H9 (cell line): ENCODE results near the gene SMIM20. TPM values are rescaled to one million over a fixed set of nuclear protein-coding genes. Genes with fewer than 3 reads are reported as not detected.

ENCODE experiments used
- DNase-seq: peaks from one replicate; pipeline ENCODE4 v3.0.0-alpha.2; 2017
- H2AFZ ChIP-seq: one replicate; pipeline ENCODE4 v1.6.1; 2013; ENCODE audit warnings: mild to moderate bottlenecking, low read length, control low read depth, moderate library complexity
- H2AK5ac ChIP-seq: 2 replicates; pipeline ENCODE4 v1.6.1; 2013; ENCODE audit warnings: low read length, control low read depth, mixed read lengths; ENCODE audit not compliant: insufficient read length
- H2BK120ac ChIP-seq: one replicate; pipeline ENCODE4 v1.6.1; 2013; ENCODE audit warnings: low read depth, mild to moderate bottlenecking, low read length, control low read depth, inconsistent platforms; ENCODE audit not compliant: poor library complexity, severe bottlenecking
- H2BK12ac ChIP-seq: 2 replicates; pipeline ENCODE4 v1.6.1; 2013; ENCODE audit warnings: low read length, control low read depth, mixed read lengths, low read depth; ENCODE audit not compliant: insufficient read length
- H2BK15ac ChIP-seq: 2 replicates; pipeline ENCODE4 v1.6.1; 2013; ENCODE audit warnings: low read depth, low read length, control low read depth
- H2BK20ac ChIP-seq: one replicate; pipeline ENCODE4 v1.6.1; 2013; ENCODE audit warnings: low read depth, mild to moderate bottlenecking, low read length, control low read depth, inconsistent platforms; ENCODE audit not compliant: poor library complexity, severe bottlenecking
- H2BK5ac ChIP-seq: 2 replicates; pipeline ENCODE4 v1.6.1; 2013; ENCODE audit warnings: low read length, control low read depth, mixed read lengths; ENCODE audit not compliant: insufficient read length
- H3K14ac ChIP-seq: 2 replicates; pipeline ENCODE4 v1.6.1; 2013; ENCODE audit warnings: low read length, control low read depth; ENCODE audit not compliant: insufficient read depth
- H3K18ac ChIP-seq: 2 replicates; pipeline ENCODE4 v1.6.1; 2013; ENCODE audit warnings: low read depth, mild to moderate bottlenecking, mixed read lengths, low read length, control low read depth; ENCODE audit not compliant: insufficient read length
- H3K23ac ChIP-seq: 2 replicates; pipeline ENCODE4 v1.6.1; 2013; ENCODE audit warnings: low read length, control low read depth, mixed read lengths, low read depth; ENCODE audit not compliant: insufficient read length
- H3K23me2 ChIP-seq: 2 replicates; pipeline ENCODE4 v1.6.1; 2013; ENCODE audit warnings: low read depth, mild to moderate bottlenecking, mixed read lengths, low read length, control low read depth; ENCODE audit not compliant: insufficient read length, poor library complexity, severe bottlenecking
- H3K27ac ChIP-seq: 2 replicates; pipeline ENCODE4 v1.5.1; 2013; ENCODE audit warnings: low read length, control low read depth, mixed read lengths, low read depth; ENCODE audit not compliant: insufficient read length
- H3K27me3 ChIP-seq: 2 replicates; pipeline ENCODE4 v1.6.1; 2013; ENCODE audit warnings: low read length, control low read depth, inconsistent platforms; ENCODE audit not compliant: insufficient read depth
- H3K4ac ChIP-seq: 2 replicates; pipeline ENCODE4 v1.6.1; 2013; ENCODE audit warnings: low read depth, mild to moderate bottlenecking, control low read depth, inconsistent platforms, low read length, moderate library complexity
- H3K4me1 ChIP-seq: 2 replicates; pipeline ENCODE4 v1.6.1; 2013; ENCODE audit warnings: low read length, control low read depth, inconsistent platforms; ENCODE audit not compliant: insufficient read depth
- H3K4me2 ChIP-seq: 2 replicates; pipeline ENCODE4 v1.6.1; 2013; ENCODE audit warnings: low read length, control low read depth, mixed read lengths; ENCODE audit not compliant: insufficient read length, insufficient read depth
- H3K56ac ChIP-seq: 2 replicates; pipeline ENCODE4 v1.6.1; 2013; ENCODE audit warnings: low read depth, mild to moderate bottlenecking, mixed read lengths, low read length, control low read depth; ENCODE audit not compliant: insufficient read length
- H3K79me1 ChIP-seq: 2 replicates; pipeline ENCODE4 v1.6.1; 2013; ENCODE audit warnings: low read depth, mild to moderate bottlenecking, moderate library complexity, low read length, control low read depth, inconsistent platforms; ENCODE audit not compliant: insufficient read depth, poor library complexity, severe bottlenecking
- H3K79me2 ChIP-seq: 2 replicates; pipeline ENCODE4 v1.6.1; 2013; ENCODE audit warnings: low read length, control low read depth, inconsistent platforms; ENCODE audit not compliant: insufficient read depth
- H3K9ac ChIP-seq: 2 replicates; pipeline ENCODE4 v1.6.1; 2013; ENCODE audit warnings: low read length, control low read depth, mixed read lengths; ENCODE audit not compliant: insufficient read length; ENCODE audit errors: extremely low read depth
- H3K9me3 ChIP-seq: one replicate; pipeline ENCODE4 v1.6.1; 2013; ENCODE audit warnings: low read depth, low read length, inconsistent platforms; ENCODE audit not compliant: control insufficient read depth
- H3T11ph ChIP-seq: one replicate; pipeline ENCODE4 v1.6.1; 2013; ENCODE audit warnings: mild to moderate bottlenecking, low read length, control low read depth, inconsistent platforms
- H4K20me1 ChIP-seq: one replicate; pipeline ENCODE4 v1.6.1; 2013; ENCODE audit not compliant: control insufficient read depth, insufficient read length, insufficient read depth
- H4K5ac ChIP-seq: 2 replicates; pipeline ENCODE4 v1.6.1; 2013; ENCODE audit warnings: low read depth, mild to moderate bottlenecking, mixed read lengths, low read length, control low read depth; ENCODE audit not compliant: insufficient read length
- H4K8ac ChIP-seq: replicated peaks from 2 replicates; pipeline ENCODE4 v1.6.1; 2013; ENCODE audit warnings: low read length, control low read depth, mixed read lengths, low read depth; ENCODE audit not compliant: insufficient read length
- H4K91ac ChIP-seq: 2 replicates; pipeline ENCODE4 v1.6.1; 2013; ENCODE audit warnings: low read depth, mild to moderate bottlenecking, moderate library complexity, mixed read lengths, low read length, control low read depth; ENCODE audit not compliant: insufficient read length
- H3K27ac Mint-ChIP-seq, 3 experiments: 2 replicates in 2 of 3; 3 replicates in 1 of 3; pipeline ENCODE4 v1.8.0; 2020 to 2021; ENCODE audit warnings: mixed read lengths in 3 of 3, mild to moderate bottlenecking in 1 of 3, moderate library complexity in 1 of 3
- H3K27me3 Mint-ChIP-seq: 2 replicates; pipeline ENCODE4 v1.8.0; 2021; ENCODE audit warnings: low read depth, mild to moderate bottlenecking, moderate library complexity, mixed read lengths
- H3K36me3 Mint-ChIP-seq, 3 experiments: 2 replicates in 2 of 3; 3 replicates in 1 of 3; pipeline ENCODE4 v1.8.0; 2020 to 2021; ENCODE audit warnings: low read depth in 3 of 3, mixed read lengths in 3 of 3; ENCODE audit not compliant: insufficient read depth in 1 of 3
- H3K4me1 Mint-ChIP-seq, 2 experiments: 2 replicates each; pipeline ENCODE4 v1.8.0; 2020; ENCODE audit warnings: mixed read lengths in 2 of 2
- H3K4me3 Mint-ChIP-seq, 2 experiments: 2 replicates in 1 of 2; 3 replicates in 1 of 2; pipeline ENCODE4 v1.8.0; 2020 to 2021; ENCODE audit warnings: mild to moderate bottlenecking in 2 of 2, mixed read lengths in 2 of 2, moderate library complexity in 1 of 2
- H3K9me3 Mint-ChIP-seq, 2 experiments: 2 replicates in 1 of 2; 3 replicates in 1 of 2; pipeline ENCODE4 v1.8.0; 2020; ENCODE audit warnings: mild to moderate bottlenecking in 2 of 2, mixed read lengths in 2 of 2, moderate library complexity in 1 of 2
- WGBS: extraction: QIAGEN DNeasy Blood & Tissue Kit; methylation state at CpG from one replicate; pipeline ENCODE4 v1.1.7; 2013; ENCODE audit warnings: missing lambda C conversion rate, low lambda C conversion rate, mixed read lengths; ENCODE audit not compliant: insufficient read length; ENCODE audit errors: extremely low coverage; 5-methylcytosine and 5-hydroxymethylcytosine counted together
- total RNA-seq: library from RNA; stranded (reverse); gene quantifications from 2 replicates; pipeline ENCODE4 v1.2.1, GENCODE V29; 2021
- TF ChIP-seq, protein P1 (sequence below): fragments of 200-600 bp; sonication (generic); conservative IDR thresholded peaks from 3 replicates; pipeline ENCODE4 v1.8.0; 2021; ENCODE audit warnings: antibody characterized with exemption, mild to moderate bottlenecking

Gene SMIM20
- total RNA-seq, 1 experiment from 2014 or later, result 40.2 TPM

DNA sequence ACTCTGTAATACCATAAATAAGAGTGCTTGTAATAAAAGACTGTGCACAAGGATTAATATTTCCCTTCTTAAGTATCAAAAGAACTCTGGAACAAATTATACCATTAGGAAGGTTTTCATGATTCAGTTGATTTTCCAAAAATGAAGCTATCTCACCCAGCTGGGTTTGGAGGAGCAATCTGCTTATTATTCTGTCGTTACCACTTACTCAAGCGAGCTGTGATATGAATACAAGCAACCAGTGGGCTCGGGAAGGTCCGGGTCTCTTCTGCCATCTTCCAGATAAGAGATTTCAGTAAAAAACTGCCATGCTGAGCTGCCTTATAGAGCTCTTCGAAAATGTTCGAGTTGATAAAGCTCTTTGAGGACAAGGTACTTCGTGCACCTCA lies 15.3 kb downstream of the SMIM20 start:
- H4K8ac ChIP-seq, result no peak overlapping the region
- no peak overlapping the region for H3K56ac ChIP-seq
- H3K27me3 ChIP-seq, result no peaks in the 10 kb centered on the region
- WGBS, result no CpG with 5 or more reads among the region's 7 CpGs
- H3K4me1 Mint-ChIP-seq, result peaks cover 7 to 10% of the 10 kb centered on the region in 2 experiments
- no peak overlapping the region for H3K4me3 Mint-ChIP-seq
- H3K79me2 ChIP-seq, result no peaks in the 10 kb centered on the region
- no peak overlapping the region for H2AFZ ChIP-seq
- no peak overlapping the region for H3K4me2 ChIP-seq
- H3K36me3 Mint-ChIP-seq, result peaks cover 0 to 12% (median 6%) of the 10 kb centered on the region in 3 experiments; a peak in 5 of 7 replicates
- no peak overlapping the region for H4K5ac ChIP-seq
- no peak overlapping the region for H3K27ac ChIP-seq
- no peak overlapping the region for H3T11ph ChIP-seq
- no peak overlapping the region for H4K91ac ChIP-seq
- H2BK20ac ChIP-seq, result no peak overlapping the region
- H3K9me3 ChIP-seq, result no peaks in the 10 kb centered on the region
- DNase-seq, result no peak
- no peaks in the 10 kb centered on the region for H3K9me3 Mint-ChIP-seq
- TF ChIP-seq, protein P1, sequence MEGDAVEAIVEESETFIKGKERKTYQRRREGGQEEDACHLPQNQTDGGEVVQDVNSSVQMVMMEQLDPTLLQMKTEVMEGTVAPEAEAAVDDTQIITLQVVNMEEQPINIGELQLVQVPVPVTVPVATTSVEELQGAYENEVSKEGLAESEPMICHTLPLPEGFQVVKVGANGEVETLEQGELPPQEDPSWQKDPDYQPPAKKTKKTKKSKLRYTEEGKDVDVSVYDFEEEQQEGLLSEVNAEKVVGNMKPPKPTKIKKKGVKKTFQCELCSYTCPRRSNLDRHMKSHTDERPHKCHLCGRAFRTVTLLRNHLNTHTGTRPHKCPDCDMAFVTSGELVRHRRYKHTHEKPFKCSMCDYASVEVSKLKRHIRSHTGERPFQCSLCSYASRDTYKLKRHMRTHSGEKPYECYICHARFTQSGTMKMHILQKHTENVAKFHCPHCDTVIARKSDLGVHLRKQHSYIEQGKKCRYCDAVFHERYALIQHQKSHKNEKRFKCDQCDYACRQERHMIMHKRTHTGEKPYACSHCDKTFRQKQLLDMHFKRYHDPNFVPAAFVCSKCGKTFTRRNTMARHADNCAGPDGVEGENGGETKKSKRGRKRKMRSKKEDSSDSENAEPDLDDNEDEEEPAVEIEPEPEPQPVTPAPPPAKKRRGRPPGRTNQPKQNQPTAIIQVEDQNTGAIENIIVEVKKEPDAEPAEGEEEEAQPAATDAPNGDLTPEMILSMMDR, result no peak
- no peaks in the 10 kb centered on the region for H4K20me1 ChIP-seq
- no peak overlapping the region for H2AK5ac ChIP-seq
- no peak overlapping the region for H3K27ac Mint-ChIP-seq
- H2BK120ac ChIP-seq, result no peak overlapping the region
- H3K4me1 ChIP-seq, result no peaks in the 10 kb centered on the region
- no peak overlapping the region for H2BK5ac ChIP-seq
- no peak overlapping the region for H3K4ac ChIP-seq
- no peak overlapping the region for H2BK15ac ChIP-seq
- no peak overlapping the region for H3K18ac ChIP-seq
- no peak overlapping the region for H3K23ac ChIP-seq
- H2BK12ac ChIP-seq, result no peak overlapping the region
- no peak overlapping the region for H3K14ac ChIP-seq
- no peak overlapping the region for H3K9ac ChIP-seq
- H3K23me2 ChIP-seq, result no peaks in the 10 kb centered on the region
- H3K79me1 ChIP-seq, result no peaks in the 10 kb centered on the region
- H3K27me3 Mint-ChIP-seq, result no peaks in the 10 kb centered on the region
